IPS-11a (cell line): ENCODE results near the gene MGST2.

Experiments
- H3K4me3 ChIP-seq: one replicate; pipeline ENCODE4 v1.5.1; 2013; ENCODE audit warnings: low read depth, low read length, control low read depth

The MGST2 gene

GRCh38 chr4:139735381-139736273, 70.0 kb downstream of the MGST2 start:
- H3K4me3 ChIP-seq = peak overlapping the region; percentile 56

- H3K4me3 ChIP-seq = no peak overlapping the region
Measured at GRCh38 chr4:139736274-139736660, 70.6 kb downstream of the MGST2 start.

GRCh38 chr4:139736661-139737060, 71.0 kb downstream of the MGST2 start:
- no peak overlapping the region for H3K4me3 ChIP-seq

- H3K4me3 ChIP-seq = no peak overlapping the region
Measured at GRCh38 chr4:139738846-139739613, 73.4 kb downstream of the MGST2 start.

- H3K4me3 ChIP-seq = no peak overlapping the region
Measured at GRCh38 chr4:139740121-139740520, 74.5 kb downstream of the MGST2 start.

GRCh38 chr4:139740531-139741041, 75.0 kb downstream of the MGST2 start:
- no peak overlapping the region for H3K4me3 ChIP-seq

GRCh38 chr4:139743027-139743426, 77.4 kb downstream of the MGST2 start:
- H3K4me3 ChIP-seq = no peak overlapping the region

GRCh38 chr4:139744232-139744631, 78.6 kb downstream of the MGST2 start:
- H3K4me3 ChIP-seq = no peak overlapping the region

- H3K4me3 ChIP-seq = no peak overlapping the region
Measured at GRCh38 chr4:139745111-139745639, 79.6 kb downstream of the MGST2 start.

GRCh38 chr4:139746431-139747171, 81.0 kb downstream of the MGST2 start:
- H3K4me3 ChIP-seq = no peak overlapping the region

- no peak overlapping the region for H3K4me3 ChIP-seq
Measured at GRCh38 chr4:139749338-139749737, 83.7 kb downstream of the MGST2 start.

- no peak overlapping the region for H3K4me3 ChIP-seq
Measured at GRCh38 chr4:139749835-139750498, 84.3 kb downstream of the MGST2 start.

GRCh38 chr4:139753686-139754085, 88.1 kb downstream of the MGST2 start:
- H3K4me3 ChIP-seq = no peak overlapping the region
